GM12875 (cell line): ENCODE results near the gene PMFBP1.

Experiments
- H3K4me3 ChIP-seq: one replicate; pipeline ENCODE4 v1.5.1; 2011; ENCODE audit warnings: low read depth, low read length, control low read depth
- TF ChIP-seq, protein P1 (sequence below): IDR thresholded peaks from 2 replicates; pipeline ENCODE4 v1.5.1; 2011; ENCODE audit warnings: low read depth, mild to moderate bottlenecking, control low read depth, inconsistent platforms, low read length, moderate library complexity, borderline replicate concordance; ENCODE audit not compliant: insufficient read depth

Gene PMFBP1, protein sequence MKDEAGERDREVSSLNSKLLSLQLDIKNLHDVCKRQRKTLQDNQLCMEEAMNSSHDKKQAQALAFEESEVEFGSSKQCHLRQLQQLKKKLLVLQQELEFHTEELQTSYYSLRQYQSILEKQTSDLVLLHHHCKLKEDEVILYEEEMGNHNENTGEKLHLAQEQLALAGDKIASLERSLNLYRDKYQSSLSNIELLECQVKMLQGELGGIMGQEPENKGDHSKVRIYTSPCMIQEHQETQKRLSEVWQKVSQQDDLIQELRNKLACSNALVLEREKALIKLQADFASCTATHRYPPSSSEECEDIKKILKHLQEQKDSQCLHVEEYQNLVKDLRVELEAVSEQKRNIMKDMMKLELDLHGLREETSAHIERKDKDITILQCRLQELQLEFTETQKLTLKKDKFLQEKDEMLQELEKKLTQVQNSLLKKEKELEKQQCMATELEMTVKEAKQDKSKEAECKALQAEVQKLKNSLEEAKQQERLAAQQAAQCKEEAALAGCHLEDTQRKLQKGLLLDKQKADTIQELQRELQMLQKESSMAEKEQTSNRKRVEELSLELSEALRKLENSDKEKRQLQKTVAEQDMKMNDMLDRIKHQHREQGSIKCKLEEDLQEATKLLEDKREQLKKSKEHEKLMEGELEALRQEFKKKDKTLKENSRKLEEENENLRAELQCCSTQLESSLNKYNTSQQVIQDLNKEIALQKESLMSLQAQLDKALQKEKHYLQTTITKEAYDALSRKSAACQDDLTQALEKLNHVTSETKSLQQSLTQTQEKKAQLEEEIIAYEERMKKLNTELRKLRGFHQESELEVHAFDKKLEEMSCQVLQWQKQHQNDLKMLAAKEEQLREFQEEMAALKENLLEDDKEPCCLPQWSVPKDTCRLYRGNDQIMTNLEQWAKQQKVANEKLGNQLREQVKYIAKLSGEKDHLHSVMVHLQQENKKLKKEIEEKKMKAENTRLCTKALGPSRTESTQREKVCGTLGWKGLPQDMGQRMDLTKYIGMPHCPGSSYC

DNA sequence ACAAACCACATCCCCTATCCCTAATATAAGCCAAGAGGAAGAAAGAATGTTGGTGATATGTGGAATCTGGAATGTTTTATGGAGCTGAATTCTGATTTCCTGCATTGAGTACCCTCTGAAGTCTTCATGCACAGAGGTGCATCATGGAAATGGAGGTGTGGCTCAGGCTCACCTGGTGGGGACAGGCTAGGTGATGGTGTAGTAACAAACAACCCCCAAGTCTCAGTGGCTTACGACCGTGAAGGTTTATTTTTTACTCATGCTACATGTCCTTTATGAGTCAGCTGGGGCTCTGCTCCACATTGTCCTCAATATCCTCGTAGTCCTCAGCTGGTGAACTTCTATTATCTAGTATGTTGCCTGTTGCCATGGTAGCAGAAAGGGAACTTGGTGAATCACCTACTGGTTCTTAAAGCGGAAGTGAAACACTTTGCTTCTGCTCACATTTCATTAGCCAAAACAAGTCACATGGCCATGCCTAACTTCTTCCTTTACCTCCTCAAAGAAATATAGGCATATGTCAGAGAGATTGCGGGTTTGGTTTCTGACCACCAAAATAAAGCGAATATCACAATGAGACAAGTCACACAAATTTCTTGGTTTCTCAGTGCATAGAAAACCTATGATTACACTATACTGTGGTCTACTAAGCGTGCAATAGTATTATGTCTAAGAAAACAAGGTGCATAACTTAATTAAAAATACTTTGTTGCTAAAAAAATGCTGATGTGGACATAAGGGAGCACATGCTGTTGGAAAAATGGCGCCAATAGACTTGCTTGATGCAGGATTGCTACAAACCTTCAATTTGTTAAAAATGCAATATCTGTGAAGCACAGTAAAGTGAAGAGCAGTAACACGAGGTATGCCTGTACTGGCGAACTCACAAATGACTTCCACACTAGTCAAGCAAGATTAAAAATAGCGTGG lies at the start of gene PMFBP1:
Gene PMFBP1, minus strand, starts transcription at position 51 of the 930 bp plus-strand sequence. CDS start 947 bp downstream, outside the sequence.
- H3K4me3 ChIP-seq, result no peak within 1 kb of the TSS
- TF ChIP-seq, protein P1, sequence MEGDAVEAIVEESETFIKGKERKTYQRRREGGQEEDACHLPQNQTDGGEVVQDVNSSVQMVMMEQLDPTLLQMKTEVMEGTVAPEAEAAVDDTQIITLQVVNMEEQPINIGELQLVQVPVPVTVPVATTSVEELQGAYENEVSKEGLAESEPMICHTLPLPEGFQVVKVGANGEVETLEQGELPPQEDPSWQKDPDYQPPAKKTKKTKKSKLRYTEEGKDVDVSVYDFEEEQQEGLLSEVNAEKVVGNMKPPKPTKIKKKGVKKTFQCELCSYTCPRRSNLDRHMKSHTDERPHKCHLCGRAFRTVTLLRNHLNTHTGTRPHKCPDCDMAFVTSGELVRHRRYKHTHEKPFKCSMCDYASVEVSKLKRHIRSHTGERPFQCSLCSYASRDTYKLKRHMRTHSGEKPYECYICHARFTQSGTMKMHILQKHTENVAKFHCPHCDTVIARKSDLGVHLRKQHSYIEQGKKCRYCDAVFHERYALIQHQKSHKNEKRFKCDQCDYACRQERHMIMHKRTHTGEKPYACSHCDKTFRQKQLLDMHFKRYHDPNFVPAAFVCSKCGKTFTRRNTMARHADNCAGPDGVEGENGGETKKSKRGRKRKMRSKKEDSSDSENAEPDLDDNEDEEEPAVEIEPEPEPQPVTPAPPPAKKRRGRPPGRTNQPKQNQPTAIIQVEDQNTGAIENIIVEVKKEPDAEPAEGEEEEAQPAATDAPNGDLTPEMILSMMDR, result no peak

DNA sequence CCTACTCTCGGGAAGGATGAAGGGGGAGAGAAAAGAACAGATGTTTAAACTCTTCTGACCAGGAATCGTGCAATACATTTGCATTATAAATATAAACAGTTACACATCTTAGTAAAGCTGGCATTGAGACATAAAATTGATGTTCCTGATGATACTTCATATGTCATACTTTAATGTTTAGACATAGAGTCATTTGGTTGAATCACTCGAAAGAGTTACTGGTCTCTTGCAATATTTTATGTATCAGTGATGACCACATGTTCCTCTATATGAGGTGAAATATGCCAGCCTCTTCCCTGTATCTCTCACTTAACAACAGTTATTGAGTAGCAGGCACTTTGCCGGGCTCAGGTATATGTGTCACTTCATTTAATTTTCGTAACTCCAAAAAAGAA lies 49.7 kb upstream of the PMFBP1 start:
- TF ChIP-seq, protein P1, result no peak

DNA sequence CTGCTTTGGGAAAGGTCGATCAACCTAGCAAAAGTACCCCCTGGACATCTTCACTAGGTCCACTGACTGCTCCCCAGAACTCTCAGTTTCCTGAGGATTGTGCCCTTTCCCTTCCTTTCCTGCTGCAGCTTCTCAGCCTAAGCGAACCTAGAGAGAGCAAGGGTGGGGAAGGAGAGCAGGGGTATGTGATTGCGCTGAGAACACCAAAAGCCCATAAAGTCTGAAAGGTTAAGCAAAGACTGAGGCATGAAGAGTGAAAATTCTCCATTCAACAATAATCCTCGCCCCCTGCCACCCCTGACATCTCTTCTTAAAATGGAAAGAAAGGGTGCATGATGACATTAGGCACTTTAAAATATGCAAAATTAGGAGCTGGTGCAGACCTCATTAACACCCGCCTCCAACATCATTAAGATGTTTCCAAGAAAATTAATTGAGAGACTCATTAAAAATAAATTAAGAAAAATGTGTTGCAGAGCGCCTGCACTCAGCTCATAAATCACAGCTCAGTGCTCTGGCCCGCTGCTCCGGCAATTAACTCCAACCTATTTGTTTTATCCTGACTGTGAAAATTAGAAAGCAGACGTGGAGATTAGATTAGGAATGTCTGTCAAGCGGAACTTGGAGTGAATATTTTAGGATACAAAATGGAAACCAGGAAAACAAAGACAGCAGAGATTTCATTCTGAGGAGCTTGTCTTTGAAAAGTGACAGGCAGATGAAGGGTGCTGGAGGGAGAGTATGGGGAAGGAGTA lies 49.1 kb upstream of the PMFBP1 start:
- TF ChIP-seq, protein P1, result no peak
- H3K4me3 ChIP-seq, result no peak overlapping the region

More for the DNA sequence above, 49.7 kb upstream of the PMFBP1 start:
- no peak overlapping the region for H3K4me3 ChIP-seq

DNA sequence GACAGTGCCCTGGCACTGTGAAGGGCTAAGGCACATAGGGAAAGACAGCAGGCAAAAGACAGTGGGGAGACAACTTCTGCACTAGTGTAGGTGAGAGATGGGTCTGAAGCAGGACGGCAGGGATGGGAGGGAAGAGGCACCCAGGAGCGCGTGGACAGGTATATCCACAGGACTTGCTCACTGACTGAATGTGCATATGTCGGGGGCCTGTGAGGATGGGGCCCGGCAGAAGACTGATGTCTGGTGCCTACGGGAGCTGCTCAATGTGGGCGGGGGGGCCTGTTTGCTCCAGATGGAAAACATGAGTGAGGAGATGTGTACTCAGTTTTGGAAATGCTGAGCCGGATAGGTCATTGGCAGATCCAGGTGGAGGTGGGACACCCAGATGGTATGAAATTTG lies 47.3 kb upstream of the PMFBP1 start:
- H3K4me3 ChIP-seq, result no peak overlapping the region
- TF ChIP-seq, protein P1, result no peak

DNA sequence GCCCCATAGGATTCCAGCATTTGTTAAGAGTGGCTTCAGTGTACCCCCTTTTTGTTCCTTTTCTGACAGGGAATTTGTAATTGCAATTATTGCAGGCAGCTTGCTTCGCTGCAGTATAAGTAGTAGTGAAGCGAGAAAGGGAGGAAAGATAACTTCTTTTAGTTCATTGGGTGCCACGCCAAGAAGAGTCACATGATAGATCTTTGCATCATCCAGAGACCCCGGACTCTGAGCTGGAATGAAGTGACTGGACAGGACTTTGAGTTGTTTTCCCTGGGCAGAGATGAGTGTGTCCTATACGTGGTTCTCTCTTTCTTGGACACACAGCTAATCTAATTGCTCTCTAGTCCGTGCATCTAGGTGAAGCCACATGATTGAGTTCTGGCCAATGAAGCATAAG lies 44.8 kb upstream of the PMFBP1 start:
- H3K4me3 ChIP-seq, result no peak overlapping the region
- TF ChIP-seq, protein P1, result no peak

- TF ChIP-seq, protein P1, result no peak
- H3K4me3 ChIP-seq, result no peak overlapping the region
These were observed 42.9 kb upstream of the PMFBP1 start for GRCh38 chr16:72214821-72215220.
